Aorta (tissue), 5 donors: ENCODE data around the gene OR52A1. TPM values are rescaled to one million over a fixed set of nuclear protein-coding genes. Genes with fewer than 3 reads are reported as not detected.
"Not testable (repeated sequence)": the region's sequence is repeated elsewhere in the genome, so short reads cannot be mapped to it uniquely, and the experiment has no call there.

Experiments used
- ATAC-seq: fragments of 200-7000 bp; cut with Tn5 transposase; one replicate; pipeline ENCODE4 v1.9.1; 2022; ENCODE audit warnings: moderate library complexity; ENCODE audit not compliant: low FRiP score
- DNase-seq, 2 donors: peaks; one replicate each; pipeline ENCODE4 v3.0.0-alpha.2; 2020
- H3K27ac ChIP-seq, 2 donors: one replicate each; pipeline ENCODE4 v1.5.1; 2013; ENCODE audit warnings: low read length in 2 of 2, mild to moderate bottlenecking in 2 of 2, moderate library complexity in 2 of 2, control low read depth in 1 of 2, inconsistent platforms in 1 of 2, low read depth in 1 of 2
- H3K27me3 ChIP-seq, 2 donors: one replicate each; pipeline ENCODE4 v1.6.1; 2013; ENCODE audit warnings: control low read depth in 1 of 2, low read length in 1 of 2, mild to moderate bottlenecking in 1 of 2, moderate library complexity in 1 of 2; ENCODE audit not compliant: insufficient read depth in 2 of 2, control insufficient read depth in 1 of 2
- H3K36me3 ChIP-seq, 2 donors: one replicate each; pipeline ENCODE4 v1.6.1; 2013; ENCODE audit warnings: control low read depth in 1 of 2, low read length in 1 of 2, mild to moderate bottlenecking in 1 of 2; ENCODE audit not compliant: insufficient read depth in 2 of 2, control insufficient read depth in 1 of 2
- H3K4me1 ChIP-seq, 2 donors: one replicate each; pipeline ENCODE4 v1.6.1; 2013; ENCODE audit warnings: low read length in 2 of 2, control low read depth in 1 of 2, mild to moderate bottlenecking in 1 of 2, moderate library complexity in 1 of 2; ENCODE audit not compliant: insufficient read depth in 2 of 2, control insufficient read depth in 1 of 2
- H3K4me3 ChIP-seq, 2 donors: one replicate each; pipeline ENCODE4 v1.5.1; 2013; ENCODE audit warnings: low read length in 2 of 2, control low read depth in 1 of 2, mild to moderate bottlenecking in 1 of 2
- H3K9me3 ChIP-seq: one replicate; pipeline ENCODE4 v1.6.1; 2013; ENCODE audit warnings: mild to moderate bottlenecking, low read length; ENCODE audit not compliant: control insufficient read depth
- WGBS, 2 donors: extraction: QIAGEN DNeasy Blood & Tissue Kit; methylation state at CpG; one replicate each; pipeline ENCODE4 v1.1.7; 2013; 5-methylcytosine and 5-hydroxymethylcytosine counted together
- intact Hi-C, 2 donors: fragments of 100-400 bp; cut with DNase I; formaldehyde crosslinking; loops; one replicate each; pipeline versions ENCODE4 v1.14.2 to v1.15.0; 2022
- polyA plus RNA-seq, 2 donors: library from polyadenylated mRNA; stranded (reverse); fragments of 200-250 nt; gene quantifications; one replicate each; pipeline ENCODE4 v1.2.3, GENCODE V29; 2013
- total RNA-seq, 2 donors: library from RNA; stranded (reverse); fragmentation: NEBNext Ultra II Directional; extraction: Animal tissue kit (Norgen Biotek cat#: 25700); gene quantifications; one replicate each; pipeline ENCODE4 v1.2.1, GENCODE V29; 2021
- donor health status: healthy with polysubstance abuse.
- donor health status: Bipolar disorder and iron deficiency.
- donor health status: DM: no; HTN: no; CAD: no.
- donor health status: DM: no; HTN: no; CAD: no.
- donor health status: DM: yes; HTN: yes; CAD: no.

The OR52A1 gene
- total and polyA plus RNA-seq, 4 donors = not detected

GRCh38 chr11:5151713-5152153 is 2.8 kb downstream of the OR52A1 start:
- Histone ChIP-seq H3K4me3 (no peak overlapping the region), H3K9me3 (no peaks in the 10 kb centered on the region), H3K27me3 (no peaks in the 10 kb centered on the region), H3K4me1 (no peaks in the 10 kb centered on the region), H3K27ac (no peak overlapping the region), H3K36me3 (no peaks in the 10 kb centered on the region)
- no peak for ATAC-seq
- intact Hi-C loops = loop anchor here in 1 of 2 donors (2.0 kb wide), 1 partner anchor 63 kb away; no protein-coding TSS in a partner anchor
- WGBS, 2 donors = 55 to 56% methylated on average over 3 of the region's 3 CpGs
- no peak for DNase-seq

- H3K9me3 ChIP-seq, H3K4me3 ChIP-seq, ATAC-seq, DNase-seq, H3K27me3 ChIP-seq, H3K36me3 ChIP-seq, H3K27ac ChIP-seq, H3K4me1 ChIP-seq, intact Hi-C loops: not testable (repeated sequence)
- WGBS, 2 donors = 92 to 94% methylated on average over 21 of the region's 21 CpGs
These were observed 10.4 kb downstream of the OR52A1 start for GRCh38 chr11:5144206-5144605.

- H3K4me3 ChIP-seq = no peak within 1 kb of the TSS
- intact Hi-C loops = no loop called here
- H3K27me3 ChIP-seq = no peaks in the 10 kb centered on the region
- H3K27ac ChIP-seq = no peak within 1 kb of the TSS
- no peaks in the 10 kb centered on the region for H3K36me3 ChIP-seq
- ATAC-seq = no peak
- H3K9me3 ChIP-seq = no peaks in the 10 kb centered on the region
- no peak for DNase-seq
- 81 to 85% methylated on average over 2 of the region's 2 CpGs for WGBS, 2 donors
- no peaks in the 10 kb centered on the region for H3K4me1 ChIP-seq
These were observed 16.6 kb downstream of the OR52A1 start, which contains the start of gene OR52A5 for GRCh38 chr11:5137996-5138395. OR52A5 (minus strand) TSS chr11:5138356; CDS start chr11:5132642, 5,714 bp downstream.

DNA sequence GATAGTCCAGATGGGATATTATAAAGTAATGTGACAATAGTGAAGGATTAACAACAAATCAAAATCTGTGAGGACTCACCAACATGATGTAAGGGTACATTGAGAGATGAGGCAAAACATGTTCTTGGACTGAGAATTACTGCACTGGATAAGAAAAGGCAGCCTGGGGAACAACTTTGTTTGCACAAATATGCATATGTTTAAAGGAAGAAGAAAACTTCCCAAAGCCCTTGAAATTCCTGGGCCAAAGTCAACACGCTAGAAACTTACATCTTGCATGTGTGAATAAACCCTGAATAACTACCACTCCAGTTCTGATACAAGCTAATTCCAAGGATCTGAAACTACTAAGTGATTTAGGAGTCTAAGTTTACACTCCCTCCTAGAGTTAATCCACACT is 17.5 kb downstream of the OR52A1 start:
- H3K4me1 ChIP-seq = no peaks in the 10 kb centered on the region
- H3K4me3 ChIP-seq = no peak overlapping the region
- DNase-seq (no peak), ATAC-seq (no peak)
- no peaks in the 10 kb centered on the region for H3K36me3 ChIP-seq
- intact Hi-C loops = no loop called here
- H3K27ac ChIP-seq = no peak overlapping the region
- H3K27me3 ChIP-seq = no peaks in the 10 kb centered on the region
- no peaks in the 10 kb centered on the region for H3K9me3 ChIP-seq
- WGBS, 2 donors = 9 to 20% methylated on average over 1 of the region's 1 CpG

DNA sequence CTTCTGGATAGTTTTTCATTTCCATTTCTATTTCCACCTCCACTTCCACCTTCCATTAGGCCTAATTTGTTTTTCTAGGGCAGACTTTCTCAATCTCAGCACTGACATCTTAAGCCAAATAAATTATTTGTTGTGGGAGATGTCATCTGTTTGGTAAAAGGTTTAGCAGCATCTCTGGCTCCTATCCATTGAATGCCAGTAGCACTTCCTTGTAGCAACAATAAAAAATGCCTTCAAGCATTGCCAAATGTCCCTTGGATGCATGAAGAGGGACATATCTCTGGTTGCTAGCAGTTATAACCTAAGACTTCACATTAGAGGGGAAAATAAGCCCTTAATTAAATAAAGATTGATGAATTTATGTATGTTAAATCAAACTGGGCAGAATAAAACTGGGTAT is 18.3 kb downstream of the OR52A1 start:
- no peaks in the 10 kb centered on the region for H3K9me3 ChIP-seq
- no peaks in the 10 kb centered on the region for H3K27me3 ChIP-seq
- no peak overlapping the region for H3K4me3 ChIP-seq
- no peak overlapping the region for H3K27ac ChIP-seq
- H3K36me3 ChIP-seq = no peaks in the 10 kb centered on the region
- intact Hi-C loops = no loop called here
- ATAC-seq (no peak), DNase-seq (no peak)
- H3K4me1 ChIP-seq = no peaks in the 10 kb centered on the region

GRCh38 chr11:5131584-5132335 is 22.8 kb downstream of the OR52A1 start:
- no peaks in the 10 kb centered on the region for H3K9me3 ChIP-seq
- no peak overlapping the region for H3K27ac ChIP-seq
- H3K27me3 ChIP-seq = no peaks in the 10 kb centered on the region
- DNase-seq (no peak), ATAC-seq (no peak)
- no peaks in the 10 kb centered on the region for H3K4me1 ChIP-seq
- 81% methylated on average over 8 of the region's 8 CpGs for WGBS, 2 donors
- H3K4me3 ChIP-seq = no peak overlapping the region
- H3K36me3 ChIP-seq = no peaks in the 10 kb centered on the region
- intact Hi-C loops = no loop called here

DNA sequence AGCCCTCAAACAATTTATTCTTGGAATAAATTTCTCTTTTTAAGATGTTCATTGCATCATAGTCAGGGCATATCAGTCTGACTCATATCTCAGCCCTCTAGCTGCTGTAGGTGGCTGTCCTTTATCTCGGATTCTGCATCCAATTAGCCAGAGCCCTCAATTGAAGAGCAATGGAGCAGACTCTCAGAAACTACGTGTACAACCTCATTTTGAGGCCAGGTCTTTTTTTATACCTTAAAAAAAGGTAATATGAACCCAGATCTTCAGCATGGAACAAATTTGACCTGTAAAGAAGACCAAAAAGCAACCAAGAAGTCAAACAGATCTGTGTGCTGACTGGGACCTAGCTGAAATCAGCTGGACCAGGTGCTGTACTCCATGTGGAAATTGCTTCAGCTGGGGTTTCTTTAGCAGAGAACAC is 25.1 kb downstream of the OR52A1 start:
- intact Hi-C loops = loop anchor here in 1 of 2 donors (10.0 kb wide), 2 partner anchors 255 to 675 kb away; partner anchors contain the start of genes OR51M1 and OR52N2
- Histone ChIP-seq H3K4me3 (no peak overlapping the region), H3K36me3 (no peaks in the 10 kb centered on the region), H3K9me3 (no peaks in the 10 kb centered on the region), H3K27me3 (no peaks in the 10 kb centered on the region), H3K27ac (no peak overlapping the region), H3K4me1 (no peaks in the 10 kb centered on the region)
- ATAC-seq = no peak
- 58 to 72% methylated on average over 2 of the region's 2 CpGs for WGBS, 2 donors
- DNase-seq = no peak

DNA sequence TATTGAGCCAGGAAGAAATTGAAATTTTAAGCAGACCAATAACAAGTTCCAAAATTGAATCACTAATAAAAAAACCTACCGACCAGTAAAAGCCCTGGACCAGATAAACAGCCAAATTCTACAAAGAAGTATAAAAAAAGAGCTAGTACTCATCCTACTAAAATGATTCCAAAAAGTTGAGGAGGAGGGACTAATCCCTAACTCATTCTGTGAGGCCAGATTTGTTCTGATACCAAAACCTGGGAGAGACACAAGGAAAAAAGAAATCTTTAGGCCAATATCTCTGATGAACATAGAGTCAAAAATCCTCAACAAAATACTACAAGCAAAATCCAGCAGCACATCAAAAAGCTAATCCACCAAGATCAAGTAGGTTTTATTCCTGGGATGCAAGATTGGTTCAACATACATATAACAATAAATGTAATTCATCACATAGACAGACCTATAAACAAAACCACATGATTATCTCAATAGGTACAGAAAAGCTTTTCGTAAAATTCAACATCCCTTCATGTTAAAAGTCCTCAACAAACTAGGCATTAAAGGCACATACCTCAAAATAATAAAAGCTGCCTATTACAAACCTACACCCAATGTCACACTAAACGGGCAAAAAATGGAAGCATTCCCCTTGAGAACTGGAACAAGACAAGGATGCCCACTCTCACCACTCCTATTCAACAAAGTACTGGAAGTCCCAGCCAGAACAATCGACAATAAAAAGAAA is 29.5 kb downstream of the OR52A1 start:
- intact Hi-C loops = loop anchor here (2.0 to 10.0 kb wide), 3 partner anchors 256 to 680 kb away; partner anchors contain the start of genes OR51M1 (in 1 of the 2) and OR52N2 (in 1 of the 2)
- WGBS, 2 donors = 56 to 57% methylated on average over 4 of the region's 4 CpGs
- ATAC-seq (no peak), DNase-seq (no peak)
- Histone ChIP-seq H3K27me3 (no peaks in the 10 kb centered on the region), H3K36me3 (no peaks in the 10 kb centered on the region), H3K4me1 (no peaks in the 10 kb centered on the region), H3K9me3 (no peaks in the 10 kb centered on the region), H3K4me3 (no peak overlapping the region), H3K27ac (no peak overlapping the region)
